ENCODE results near the gene USP47.

USP47 gene

DNA sequence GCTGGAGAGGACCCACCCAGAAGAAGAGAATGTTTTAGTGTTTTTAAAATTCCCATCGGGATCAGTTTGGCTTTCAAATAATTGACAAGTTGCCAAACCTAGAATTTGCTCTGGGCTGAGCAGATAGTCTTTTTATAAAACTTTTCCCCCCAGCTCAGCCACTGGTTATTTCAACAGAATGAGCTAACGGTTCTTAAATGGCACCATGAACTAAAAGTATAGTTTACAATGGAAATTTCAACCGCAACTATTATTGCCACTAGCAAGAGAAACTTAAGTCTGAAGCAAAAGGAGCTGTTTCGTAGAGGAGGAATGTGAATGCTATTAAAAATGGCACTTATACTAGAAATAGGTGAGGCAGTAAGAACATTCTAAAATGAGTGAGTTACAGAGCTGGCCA is 163.3 kb downstream of the USP47 start:
- no peak for DNase-seq (ENCODE audit: low spot score)

- DNase-seq (ENCODE audit: low spot score), result no peak
Observed at GRCh38 chr11:12005476-12005875, 163.7 kb downstream of the USP47 start.

- no peak for DNase-seq (ENCODE audit: low spot score)
Observed at GRCh38 chr11:12006552-12007229, 164.9 kb downstream of the USP47 start.

- DNase-seq (ENCODE audit: low spot score), result no peak
Observed at GRCh38 chr11:12007230-12007593, 165.4 kb downstream of the USP47 start.

DNA sequence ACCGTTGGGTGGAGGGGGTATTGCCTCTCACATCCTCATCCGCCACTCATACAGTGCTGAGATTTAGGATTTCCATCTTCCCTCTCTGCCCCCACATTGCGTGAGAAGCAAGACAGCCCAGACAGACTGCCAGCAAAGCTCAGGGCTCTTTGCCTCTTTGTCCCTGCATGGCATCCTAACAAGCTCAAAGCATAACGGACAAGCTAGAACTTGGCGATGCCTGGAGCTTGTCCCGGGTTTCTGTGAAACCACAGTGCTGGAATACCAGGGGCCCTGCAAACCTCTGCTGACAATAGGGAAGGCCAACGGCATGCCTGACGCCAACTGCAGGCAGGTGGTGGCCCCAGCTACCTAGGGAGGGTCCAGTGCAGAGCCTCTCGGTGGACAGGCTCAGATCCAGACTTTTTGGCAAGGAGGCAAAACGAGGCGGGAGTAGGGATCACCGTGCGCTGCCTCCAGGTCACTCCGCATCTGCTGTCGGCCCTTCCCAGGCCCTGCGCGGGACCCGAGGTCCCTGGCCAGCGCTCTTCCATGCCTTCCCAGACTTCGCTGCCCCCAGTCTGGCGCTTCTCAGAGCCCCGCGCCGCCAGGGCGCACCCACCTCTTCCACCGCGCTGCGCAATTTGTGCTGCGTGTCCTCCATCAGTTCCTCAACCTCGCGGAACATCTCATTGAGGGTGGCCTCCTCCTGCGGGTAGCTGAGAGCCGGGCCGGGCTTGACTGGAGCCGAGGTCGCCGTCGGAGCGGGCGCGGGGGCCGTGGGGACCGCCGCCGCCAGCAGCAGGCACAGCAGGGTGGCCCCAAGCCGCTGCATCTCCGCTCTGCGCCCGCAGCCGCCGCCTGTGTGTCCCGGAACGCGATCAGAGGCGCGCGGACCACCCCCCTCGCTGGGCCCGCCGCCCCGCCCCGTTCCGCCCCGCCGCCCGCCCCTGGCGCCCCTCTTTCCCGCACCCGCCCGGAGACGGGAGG is 166.3 kb downstream of the USP47 start, which contains the start of gene DKK3:
Gene DKK3, minus strand, starts transcription at position 858 of the 969 bp plus-strand sequence. Its CDS starts 44 bp downstream, at position 814.
- DNase-seq (ENCODE audit: low spot score), result no peak

All from LoVo (cell line).